ENCODE data around the gene LRP11.

GRCh38 chr6:149903938-149904611, 39.9 kb upstream of the LRP11 start:
- no peak for TF ChIP-seq ZNF83 (CRISPR knock-in tag; IDR thresholded peaks at IDR 0.05; ENCODE audit: borderline replicate concordance)
- TF ChIP-seq ZSCAN31 (CRISPR knock-in tag; IDR thresholded peaks at IDR 0.05; ENCODE audit: low read depth): no peak
- TF ChIP-seq GMEB1 (CRISPR knock-in tag; IDR thresholded peaks at IDR 0.05; ENCODE audit: borderline replicate concordance): no peak
- TF ChIP-seq CTCF (CRISPR knock-in tag; IDR thresholded peaks at IDR 0.05): peak; percentile 53
- no peak for TF ChIP-seq ZNF670 (CRISPR knock-in tag; IDR thresholded peaks at IDR 0.05; ENCODE audit: borderline replicate concordance)
- no peak for TF ChIP-seq ZBTB34 (CRISPR knock-in tag; IDR thresholded peaks at IDR 0.05)
- no peak for TF ChIP-seq HNRNPLL (IDR thresholded peaks at IDR 0.05; ENCODE audit: low read depth, low read length, poor library complexity, severe bottlenecking)
- no peak for TF ChIP-seq TMF1 (CRISPR knock-in tag; IDR thresholded peaks at IDR 0.05; ENCODE audit: low read depth)
- TF ChIP-seq MLLT10 (CRISPR knock-in tag; IDR thresholded peaks at IDR 0.05): no peak
- TF ChIP-seq CREB1 (IDR thresholded peaks at IDR 0.05): no peak
- TF ChIP-seq CREB1 (CRISPR knock-in tag; IDR thresholded peaks at IDR 0.05): no peak
